SIG-M5 treated with dmso at 0.1 percent for 504 hours (cell line): ENCODE measurements around the gene AK1.

ENCODE experiments used
- DNase-seq: peaks from one replicate; lab custom pipeline; 2025; ENCODE audit not compliant: unreplicated experiment; lab: John Stamatoyannopoulos, UW

AK1 gene

DNA sequence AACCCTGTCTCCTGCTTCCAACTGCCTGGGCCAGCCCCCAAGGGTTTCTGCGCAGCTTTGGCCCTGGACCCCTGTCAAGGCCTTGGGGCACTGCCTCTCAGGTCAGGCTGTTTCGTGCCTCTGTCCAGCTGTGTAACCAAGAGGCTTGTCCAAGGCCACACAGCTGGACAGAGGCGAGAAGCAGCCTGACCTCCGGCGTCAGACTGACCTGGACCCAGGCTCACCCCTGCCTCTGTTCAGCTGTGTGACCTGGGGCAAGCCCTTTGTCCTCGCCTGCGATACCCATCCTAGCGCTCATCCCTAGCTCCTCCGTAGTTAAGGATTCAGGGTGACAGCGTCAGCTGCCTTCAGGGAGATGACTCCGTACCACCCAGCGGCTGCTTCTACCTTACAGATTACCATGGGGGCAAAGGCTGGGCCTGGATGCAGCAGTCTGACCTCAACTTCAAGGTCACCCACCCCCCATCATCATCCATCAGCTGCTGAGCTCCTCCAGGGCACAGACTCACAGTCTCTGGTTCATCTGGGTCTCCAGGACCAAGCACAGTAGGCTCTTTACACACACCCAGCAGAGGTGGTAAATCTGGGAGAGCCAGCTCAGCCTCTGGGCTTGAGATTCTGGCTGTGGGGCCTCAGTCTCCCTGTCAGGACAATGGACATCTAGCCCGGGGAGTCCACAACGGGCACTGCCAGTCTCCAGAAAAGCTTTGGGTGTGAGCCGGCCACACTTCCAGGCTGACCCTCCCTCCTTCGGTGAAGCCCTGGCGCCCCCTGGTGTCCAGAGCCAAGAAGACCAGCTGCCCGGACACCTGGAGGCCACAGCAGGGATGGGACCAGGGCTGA is 7.9 kb downstream of the AK1 start:
- peak; percentile 64 for DNase-seq

GRCh38 chr9:127868278-127868902 is 9.1 kb downstream of the AK1 start:
- DNase-seq: no peak

DNA sequence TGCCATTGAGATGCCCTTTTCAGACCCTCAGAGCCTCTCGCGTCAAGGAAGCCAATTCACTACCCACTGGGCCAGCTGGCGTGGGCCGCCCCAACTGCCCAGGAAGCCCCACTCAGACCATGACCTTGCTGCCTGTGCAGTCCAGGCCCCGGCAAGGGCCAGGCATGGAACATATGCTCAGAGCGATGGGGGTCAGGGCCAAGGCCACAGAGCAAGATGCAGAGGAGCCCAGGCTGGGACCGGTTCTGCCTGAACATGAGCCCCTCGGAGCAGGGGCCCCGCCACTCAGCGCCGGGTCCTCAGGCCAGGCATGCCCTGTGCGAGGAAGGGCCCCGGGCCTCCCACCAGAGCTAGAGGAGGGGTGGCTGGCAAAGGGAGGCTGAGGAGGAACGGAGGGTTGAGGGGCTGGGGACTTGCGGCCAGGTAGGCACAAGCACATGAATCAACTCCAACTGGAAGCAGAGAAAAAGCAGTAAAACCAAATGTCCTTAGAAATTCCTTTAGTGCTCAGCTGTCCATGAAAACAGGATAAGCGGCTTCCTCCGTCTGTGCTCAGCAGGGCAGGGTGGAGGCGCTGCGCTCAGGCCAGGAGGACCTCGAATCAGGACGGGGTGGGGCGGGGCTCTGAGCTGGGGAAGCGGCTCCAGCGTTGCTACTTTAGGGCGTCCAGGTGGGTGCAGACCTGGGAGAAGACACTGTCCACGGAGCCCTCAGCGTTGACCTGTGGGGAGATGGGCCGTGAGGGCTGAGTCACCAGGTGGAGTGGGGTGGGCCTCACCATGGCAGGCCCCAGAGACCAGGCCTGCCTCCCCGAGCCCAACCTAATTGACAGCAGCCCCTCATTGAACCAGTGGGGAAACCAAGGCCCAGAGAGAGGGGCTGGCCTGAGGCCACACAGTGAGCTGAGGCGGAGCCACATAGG is 9.9 kb downstream of the AK1 start:
- DNase-seq: no peak

DNA sequence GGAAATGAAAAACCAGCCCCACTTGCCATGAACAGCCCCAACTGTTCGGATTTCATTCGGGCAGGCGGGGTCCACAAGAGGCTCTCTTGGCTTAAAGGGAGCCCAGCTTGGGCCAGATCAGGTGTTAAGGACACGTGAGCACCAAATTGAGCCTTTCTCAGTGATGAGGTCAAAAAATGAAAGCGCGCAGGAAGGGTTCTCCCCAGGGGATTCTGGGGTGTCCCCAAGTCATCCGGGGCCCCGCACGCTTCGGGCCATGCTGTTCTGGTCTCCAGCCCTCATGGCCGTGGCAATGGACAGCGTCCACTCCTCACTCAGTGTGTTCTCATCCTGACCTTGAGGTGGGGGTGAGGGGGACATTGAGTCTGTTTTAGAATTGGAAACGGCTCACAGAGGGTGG is 10.9 kb downstream of the AK1 start:
- no peak for DNase-seq

- DNase-seq: no peak
Measured at GRCh38 chr9:127865645-127866464, 11.6 kb downstream of the AK1 start.

- DNase-seq: no peak
Measured at GRCh38 chr9:127863191-127863621, 14.3 kb downstream of the AK1 start.

DNA sequence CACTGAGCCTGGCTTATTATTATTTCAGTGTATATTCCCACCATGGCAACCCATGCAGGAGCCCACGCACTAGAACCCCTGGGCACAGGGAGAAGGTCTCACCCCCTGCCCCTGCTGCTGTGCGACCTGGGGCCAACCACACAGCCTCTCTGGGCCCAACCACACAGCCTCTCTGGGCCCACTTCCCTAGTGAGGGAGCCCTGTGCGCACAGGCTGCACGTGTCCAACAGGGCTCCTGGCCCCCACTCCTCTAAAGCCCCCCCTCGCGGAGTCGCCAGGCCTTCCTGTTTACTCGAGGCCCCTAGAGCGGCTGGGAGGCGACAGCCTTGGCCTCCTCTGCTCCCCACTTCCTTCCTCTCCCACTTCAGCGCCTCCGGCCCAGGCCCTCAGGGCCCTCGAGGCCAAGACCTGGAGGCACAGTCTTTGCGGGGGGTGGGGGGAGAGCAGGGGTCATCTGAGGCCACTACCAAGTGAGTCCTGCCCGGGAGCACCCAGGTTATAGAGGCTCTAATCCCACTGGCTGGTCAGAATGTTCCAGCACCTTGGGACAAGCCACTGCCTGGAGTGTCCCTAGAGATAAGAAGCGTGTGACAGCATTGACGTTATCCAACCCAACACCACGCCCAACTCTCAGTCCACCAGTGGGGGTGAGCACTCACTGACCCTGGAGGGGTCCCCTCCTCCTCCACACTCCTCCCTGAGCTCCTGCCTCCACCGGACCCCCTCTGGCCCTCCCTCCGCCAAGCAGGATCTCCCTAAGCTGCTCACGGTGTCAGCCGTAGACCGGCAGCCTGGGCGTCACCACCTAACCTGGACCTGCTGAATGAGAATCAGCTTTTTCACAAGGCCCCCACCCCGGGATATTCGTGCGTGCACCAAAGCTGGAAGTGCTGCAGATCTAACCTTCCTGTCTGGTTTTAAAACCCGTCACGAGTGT is 15.1 kb downstream of the AK1 start:
- DNase-seq: peak; percentile 16

GRCh38 chr9:127860779-127861178 is 16.7 kb downstream of the AK1 start:
- DNase-seq: no peak

GRCh38 chr9:127860260-127860659 is 17.2 kb downstream of the AK1 start:
- no peak for DNase-seq

DNA sequence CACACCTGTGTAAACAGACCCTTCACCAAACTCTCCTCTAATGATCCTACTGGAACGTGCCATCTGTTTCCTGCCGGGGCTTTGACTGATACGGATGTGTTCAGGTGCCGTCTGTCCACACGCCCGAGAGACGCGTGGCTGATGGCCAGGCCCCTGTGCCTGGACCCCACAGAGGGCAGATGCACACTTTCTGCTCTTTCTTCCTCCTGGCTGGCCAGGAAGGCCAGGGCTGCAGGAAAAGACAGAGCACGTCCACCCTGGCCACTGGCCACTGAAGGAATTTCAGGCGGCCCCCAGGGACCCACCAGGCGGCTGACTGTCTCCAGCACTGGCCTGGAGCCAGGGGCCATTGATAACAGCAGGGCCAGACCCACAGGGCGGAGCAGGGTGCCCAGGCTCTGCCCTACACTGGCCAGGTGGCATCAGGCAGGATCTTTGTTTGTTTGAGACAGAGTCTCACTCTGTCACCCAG is 19.4 kb downstream of the AK1 start:
- no peak for DNase-seq

GRCh38 chr9:127857278-127857677 is 20.2 kb downstream of the AK1 start:
- DNase-seq: no peak

DNA sequence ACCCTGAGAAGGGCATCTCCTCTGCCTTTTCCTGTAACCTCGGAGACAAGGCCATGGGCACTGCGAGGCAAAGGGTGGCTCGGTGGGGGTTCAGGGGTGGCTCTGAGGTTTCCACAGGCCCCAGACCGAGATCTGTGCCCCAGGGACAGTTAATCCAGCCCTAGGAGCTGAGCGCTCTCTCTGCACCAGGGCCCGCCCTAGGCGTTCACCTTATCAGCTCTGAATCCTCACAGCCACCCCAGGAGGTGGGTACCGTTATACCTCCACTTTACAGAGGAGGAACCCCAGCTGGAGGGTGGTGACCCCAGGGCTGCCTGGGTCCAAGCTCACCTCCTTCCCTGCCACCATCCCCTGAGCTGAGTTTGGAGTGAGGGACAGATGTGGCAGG is 20.8 kb downstream of the AK1 start:
- no peak for DNase-seq

GRCh38 chr9:127856094-127856728 is 21.3 kb downstream of the AK1 start:
- no peak for DNase-seq

GRCh38 chr9:127855522-127855921 is 22.0 kb downstream of the AK1 start:
- DNase-seq: no peak

DNA sequence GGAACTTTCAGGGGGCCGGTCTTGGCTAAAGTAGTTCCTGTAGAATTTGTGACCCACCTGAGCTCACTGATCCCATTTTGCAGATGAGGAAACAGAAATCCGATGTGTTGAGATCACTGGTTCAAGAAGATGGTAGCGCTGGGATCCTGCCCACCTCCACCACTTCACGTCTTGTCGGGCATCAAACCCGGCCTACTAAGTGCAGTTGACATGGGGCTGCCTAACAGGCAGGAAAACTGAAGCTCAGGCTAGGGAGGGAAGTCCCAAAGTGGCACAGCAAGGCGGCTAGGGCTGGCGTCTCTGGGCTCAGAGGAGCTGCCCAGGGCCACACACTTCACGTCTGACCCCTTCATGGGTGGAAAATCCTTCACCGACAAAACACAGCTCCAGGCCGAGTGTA is 22.5 kb downstream of the AK1 start:
- no peak for DNase-seq

- DNase-seq: no peak
Measured at GRCh38 chr9:127854184-127854806, 23.2 kb downstream of the AK1 start, which contains the start of gene ENG. ENG (minus strand) TSS chr9:127854658; CDS start chr9:127854355, 303 bp downstream.

DNA sequence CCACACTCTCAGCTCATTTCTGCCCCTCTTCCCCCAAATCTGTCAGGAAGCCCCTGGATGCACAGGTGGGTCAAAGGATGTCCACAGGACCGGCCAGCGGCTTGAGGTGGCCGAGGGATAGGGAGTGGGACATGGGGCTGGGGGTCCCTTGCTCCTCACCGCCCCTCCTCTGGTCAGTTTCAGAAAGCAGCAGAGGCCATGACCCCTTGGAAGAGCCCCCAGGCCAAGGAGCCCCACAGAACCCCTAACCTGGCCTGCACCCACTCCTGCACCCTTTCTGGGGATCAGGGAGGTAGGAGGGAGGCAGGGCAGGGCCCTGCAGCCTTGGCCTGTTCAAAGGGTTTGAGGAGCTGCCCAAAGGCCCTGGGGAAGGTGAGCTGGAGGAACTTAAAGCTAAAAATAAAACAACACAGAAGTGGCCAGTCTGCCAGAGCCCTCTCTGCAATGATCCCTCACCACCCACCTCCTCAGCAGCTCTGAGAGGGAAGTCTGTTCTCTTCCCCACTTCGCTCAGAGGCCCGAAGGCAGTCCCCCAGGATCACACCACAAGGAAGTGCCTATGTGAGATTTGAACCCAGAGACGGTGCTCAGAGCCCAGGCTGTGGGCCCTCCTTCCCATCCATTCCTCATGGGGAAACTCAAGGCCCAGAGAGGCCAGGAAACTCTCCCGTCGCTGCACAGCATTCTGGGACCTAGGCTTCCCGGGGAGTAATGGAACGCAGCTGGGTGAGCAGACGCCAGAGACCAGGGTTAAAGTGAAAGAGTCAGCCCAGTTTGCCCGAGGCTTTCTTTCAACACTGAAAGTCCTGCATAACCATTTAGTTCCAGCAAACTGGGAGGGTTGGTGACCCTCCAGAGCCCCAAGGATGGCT is 23.9 kb downstream of the AK1 start:
- no peak for DNase-seq
